Ectodermal cell (in vitro differentiated cells): ENCODE data around the gene ABHD3.
"Not testable (repeated sequence)": the region's sequence is repeated elsewhere in the genome, so short reads cannot be mapped to it uniquely, and the experiment has no call there.

Experiments
- H3K27ac ChIP-seq: 2 replicates; pipeline ENCODE4 v1.7.0; 2013; ENCODE audit warnings: mild to moderate bottlenecking, low read depth, low read length; ENCODE audit not compliant: insufficient read depth, poor library complexity, severe bottlenecking
- H3K27me3 ChIP-seq: 2 replicates; pipeline ENCODE4 v1.7.0; 2013; ENCODE audit warnings: mild to moderate bottlenecking, low read length; ENCODE audit not compliant: insufficient read depth, control insufficient read depth, poor library complexity, severe bottlenecking
- H3K36me3 ChIP-seq: one replicate; pipeline ENCODE4 v1.7.0; 2013; ENCODE audit warnings: low read length; ENCODE audit not compliant: control insufficient read depth, insufficient read depth
- H3K4me1 ChIP-seq: one replicate; pipeline ENCODE4 v1.7.0; 2013; ENCODE audit warnings: low read length; ENCODE audit not compliant: control insufficient read depth, insufficient read depth
- H3K4me3 ChIP-seq: 2 replicates; pipeline ENCODE4 v1.7.0; 2013; ENCODE audit warnings: low read depth, low read length, control low read depth; ENCODE audit not compliant: insufficient read depth
- H3K9me3 ChIP-seq: 2 replicates; pipeline ENCODE4 v1.7.0; 2013; ENCODE audit warnings: mild to moderate bottlenecking, low read length, moderate library complexity; ENCODE audit not compliant: control insufficient read depth
- WGBS, 2 experiments: methylation state at CpG; one replicate each; pipeline ENCODE4 v1.1.7; 2013; ENCODE audit warnings: missing lambda C conversion rate in 2 of 2; 5-methylcytosine and 5-hydroxymethylcytosine counted together

Gene ABHD3

DNA sequence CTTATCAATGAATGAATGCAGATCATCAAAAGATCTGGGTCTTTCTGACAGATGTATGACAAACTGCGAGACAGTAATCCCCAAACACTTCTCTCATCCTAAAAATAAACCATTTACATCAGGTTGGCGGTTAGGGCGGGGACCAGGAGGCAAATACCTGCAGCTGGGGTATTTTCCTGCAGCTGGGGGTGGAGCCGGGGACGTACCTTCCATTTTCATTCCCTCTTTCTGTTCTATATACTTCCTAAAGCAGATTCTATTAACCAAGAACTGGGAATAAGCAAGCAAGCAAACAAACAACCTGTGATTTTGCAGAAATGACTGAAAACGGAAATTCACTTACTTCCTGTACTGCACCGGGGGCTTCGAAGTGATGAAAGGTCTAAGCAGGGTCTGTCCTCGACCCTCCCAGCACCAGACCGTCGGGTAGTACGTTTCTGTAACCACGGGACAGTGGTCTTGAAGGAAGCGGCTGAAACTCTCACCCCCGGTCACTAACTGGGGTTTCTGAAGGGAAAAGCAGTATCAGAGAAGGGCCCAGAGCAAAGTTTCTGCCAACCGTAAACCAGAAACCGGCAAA, 1.2 kb downstream of the ABHD3 start:
- 17 to 18% methylated on average over 17 of the region's 17 CpGs for WGBS, 2 experiments
- no peak overlapping the region for H3K27ac ChIP-seq
- no peaks in the 10 kb centered on the region for H3K36me3 ChIP-seq
- no peaks in the 10 kb centered on the region for H3K4me1 ChIP-seq
- H3K9me3 ChIP-seq: no peaks in the 10 kb centered on the region
- peaks cover 26% of the 10 kb centered on the region for H3K27me3 ChIP-seq
- H3K4me3 ChIP-seq: peak overlapping the region; percentile 82

DNA sequence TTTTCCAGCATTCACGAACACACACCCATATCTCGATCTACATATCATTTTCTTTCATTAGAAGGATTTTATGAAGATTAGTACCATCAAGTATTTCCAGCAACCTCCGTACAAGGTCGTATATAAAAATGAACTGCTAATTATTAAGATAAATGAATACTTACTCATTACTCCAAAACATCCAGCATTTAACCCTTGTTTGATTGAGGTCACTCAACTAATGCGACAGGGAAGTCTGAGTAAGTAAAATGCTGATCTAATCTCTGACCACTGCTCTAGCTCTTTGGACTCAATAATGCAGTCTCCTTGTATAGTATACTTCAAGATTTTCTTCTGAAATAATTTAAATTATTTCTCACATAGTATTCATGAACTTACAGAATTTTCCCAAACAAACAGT, 2.0 kb downstream of the ABHD3 start:
- Histone ChIP-seq H3K27ac (no peak overlapping the region), H3K9me3 (no peaks in the 10 kb centered on the region), H3K4me3 (no peak overlapping the region), H3K27me3 (peaks cover 26% of the 10 kb centered on the region), H3K36me3 (no peaks in the 10 kb centered on the region), H3K4me1 (no peaks in the 10 kb centered on the region)
- WGBS, 2 experiments: 90 to 94% methylated on average over 3 to 4 of the region's 5 CpGs

GRCh38 chr18:21701621-21702020, 3.0 kb downstream of the ABHD3 start:
- WGBS, 2 experiments: 98 to 100% methylated on average over 2 of the region's 2 CpGs
- no peaks in the 10 kb centered on the region for H3K9me3 ChIP-seq
- peaks cover 26% of the 10 kb centered on the region for H3K27me3 ChIP-seq
- H3K36me3 ChIP-seq: no peaks in the 10 kb centered on the region
- no peaks in the 10 kb centered on the region for H3K4me1 ChIP-seq
- H3K27ac ChIP-seq: no peak overlapping the region
- no peak overlapping the region for H3K4me3 ChIP-seq

DNA sequence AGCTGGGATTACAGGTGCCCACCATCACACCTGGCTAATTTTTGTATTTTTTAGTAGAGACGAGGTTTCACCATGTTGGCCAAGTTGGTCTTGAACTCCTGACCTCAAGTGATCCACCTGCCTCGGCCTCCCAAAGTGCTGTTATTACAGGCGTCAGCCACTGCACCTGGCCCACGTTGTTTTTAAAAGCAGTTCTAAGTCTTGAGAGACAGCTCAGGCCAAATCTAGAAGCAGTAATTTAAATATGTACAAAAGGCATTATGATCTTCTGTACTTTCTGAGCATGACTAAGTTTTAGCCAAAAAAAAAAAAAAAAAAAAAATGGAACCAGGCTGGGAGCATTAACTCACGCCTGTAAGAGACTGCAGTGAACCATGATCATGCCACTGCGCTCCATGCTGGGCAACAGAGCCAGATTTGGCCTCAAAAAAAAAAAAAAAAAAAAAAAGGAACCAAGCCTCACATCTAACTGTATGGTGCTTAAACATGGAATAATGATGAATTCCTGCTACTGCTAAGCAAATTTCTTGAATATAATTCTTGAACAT, 4.0 kb downstream of the ABHD3 start:
- 94 to 98% methylated on average over 6 of the region's 6 CpGs for WGBS, 2 experiments
- Histone ChIP-seq H3K27me3 (peaks cover 26% of the 10 kb centered on the region), H3K36me3 (no peaks in the 10 kb centered on the region), H3K9me3 (no peaks in the 10 kb centered on the region), H3K4me1 (no peaks in the 10 kb centered on the region), H3K4me3 (no peak overlapping the region), H3K27ac (no peak overlapping the region)

- no peak overlapping the region for H3K27ac ChIP-seq
- H3K36me3 ChIP-seq: no peaks in the 10 kb centered on the region
- H3K4me1 ChIP-seq: no peaks in the 10 kb centered on the region
- 88 to 95% methylated on average over 2 of the region's 2 CpGs for WGBS, 2 experiments
- H3K9me3 ChIP-seq: no peaks in the 10 kb centered on the region
- no peaks in the 10 kb centered on the region for H3K27me3 ChIP-seq
- H3K4me3 ChIP-seq: no peak overlapping the region
These were observed 11.3 kb downstream of the ABHD3 start for GRCh38 chr18:21693322-21693721.

GRCh38 chr18:21689736-21690135, 14.8 kb downstream of the ABHD3 start:
- H3K4me3 ChIP-seq: no peak overlapping the region
- H3K36me3 ChIP-seq: no peaks in the 10 kb centered on the region
- WGBS, 2 experiments: 100% methylated on average over 1 of the region's 1 CpG; no CpG with 5 or more reads in 1 of the 2 experiments

DNA sequence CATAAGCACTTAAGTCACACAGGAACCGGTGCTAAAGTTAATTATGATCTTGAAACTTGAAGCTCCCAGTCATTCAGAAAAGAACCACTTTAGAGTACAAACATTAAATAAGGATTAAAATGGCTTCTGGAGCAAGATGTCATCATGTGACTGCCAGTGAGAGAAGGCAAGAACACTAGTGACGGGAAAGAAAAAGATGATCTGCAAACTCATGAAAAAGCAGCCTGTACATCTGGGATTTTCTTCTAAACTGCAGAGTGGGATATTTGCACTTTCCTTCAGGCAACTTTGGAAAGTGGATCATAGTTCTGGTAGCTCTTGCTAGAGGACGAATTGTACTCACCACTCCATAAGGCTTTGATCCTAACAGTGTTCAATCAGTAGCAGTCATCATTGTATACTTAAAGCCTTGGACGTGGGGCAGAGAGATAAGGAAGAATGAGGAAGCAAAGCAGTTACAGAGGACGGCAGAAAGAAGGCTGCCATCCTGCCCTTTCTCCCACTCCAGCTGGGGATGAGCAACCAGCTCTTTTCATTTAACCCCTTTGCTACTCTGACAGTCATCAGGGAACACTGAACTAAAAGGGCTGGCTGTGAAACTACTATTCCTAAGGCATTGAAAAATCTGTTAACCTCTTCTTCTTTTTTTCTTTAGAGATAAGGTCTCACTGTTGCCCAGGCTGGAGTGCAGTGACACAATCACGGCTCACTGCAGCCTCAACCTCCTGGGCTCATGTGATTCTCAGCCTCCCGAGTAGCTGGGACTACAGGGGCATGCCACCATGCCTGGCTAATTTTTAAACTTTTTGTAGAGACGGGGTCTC, 18.1 kb downstream of the ABHD3 start:
- H3K4me3 ChIP-seq: no peak overlapping the region
- 77 to 83% methylated on average over 7 to 8 of the region's 8 CpGs for WGBS, 2 experiments

More at GRCh38 chr18:21689736-21690135, 14.8 kb downstream of the ABHD3 start:
- Histone ChIP-seq H3K4me1 (no peaks in the 10 kb centered on the region), H3K27ac (no peak overlapping the region), H3K27me3 (no peaks in the 10 kb centered on the region), H3K9me3 (no peaks in the 10 kb centered on the region)

DNA sequence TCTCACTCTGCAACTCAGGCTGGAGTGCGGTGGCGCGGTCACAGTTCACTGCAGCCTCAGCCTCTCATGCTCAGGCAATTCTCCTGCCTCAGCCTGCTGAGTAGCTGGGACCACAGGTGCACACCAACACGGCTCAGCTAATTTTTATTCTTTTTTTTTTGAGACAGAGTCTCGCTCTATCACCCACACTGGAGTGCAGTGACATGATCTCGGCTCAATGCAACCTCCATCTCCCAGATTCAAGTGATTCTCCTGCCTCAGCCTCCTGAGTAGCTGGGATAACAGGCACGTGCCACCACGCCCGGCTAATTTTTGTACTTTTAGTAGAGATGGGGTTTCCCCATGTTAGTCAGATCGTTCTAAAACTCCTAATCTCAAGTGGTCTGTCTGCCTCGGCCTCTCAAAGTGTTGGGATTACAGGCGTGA, 19.0 kb downstream of the ABHD3 start:
- H3K4me3 ChIP-seq, H3K4me1 ChIP-seq, H3K27me3 ChIP-seq, H3K27ac ChIP-seq, H3K36me3 ChIP-seq, H3K9me3 ChIP-seq: not testable (repeated sequence)
- 90 to 91% methylated on average over 12 of the region's 12 CpGs for WGBS, 2 experiments

More for the DNA sequence above, 18.1 kb downstream of the ABHD3 start:
- Histone ChIP-seq H3K36me3 (no peaks in the 10 kb centered on the region), H3K4me1 (no peaks in the 10 kb centered on the region), H3K27ac (no peak overlapping the region), H3K27me3 (no peaks in the 10 kb centered on the region), H3K9me3 (no peaks in the 10 kb centered on the region)

- Histone ChIP-seq H3K4me1 (no peaks in the 10 kb centered on the region), H3K9me3 (no peaks in the 10 kb centered on the region), H3K4me3 (no peak overlapping the region), H3K27me3 (no peaks in the 10 kb centered on the region), H3K36me3 (no peaks in the 10 kb centered on the region), H3K27ac (no peak overlapping the region)
- WGBS, 2 experiments: 100% methylated on average over 1 of the region's 2 CpGs
These were observed 19.8 kb downstream of the ABHD3 start for GRCh38 chr18:21684731-21685130.

DNA sequence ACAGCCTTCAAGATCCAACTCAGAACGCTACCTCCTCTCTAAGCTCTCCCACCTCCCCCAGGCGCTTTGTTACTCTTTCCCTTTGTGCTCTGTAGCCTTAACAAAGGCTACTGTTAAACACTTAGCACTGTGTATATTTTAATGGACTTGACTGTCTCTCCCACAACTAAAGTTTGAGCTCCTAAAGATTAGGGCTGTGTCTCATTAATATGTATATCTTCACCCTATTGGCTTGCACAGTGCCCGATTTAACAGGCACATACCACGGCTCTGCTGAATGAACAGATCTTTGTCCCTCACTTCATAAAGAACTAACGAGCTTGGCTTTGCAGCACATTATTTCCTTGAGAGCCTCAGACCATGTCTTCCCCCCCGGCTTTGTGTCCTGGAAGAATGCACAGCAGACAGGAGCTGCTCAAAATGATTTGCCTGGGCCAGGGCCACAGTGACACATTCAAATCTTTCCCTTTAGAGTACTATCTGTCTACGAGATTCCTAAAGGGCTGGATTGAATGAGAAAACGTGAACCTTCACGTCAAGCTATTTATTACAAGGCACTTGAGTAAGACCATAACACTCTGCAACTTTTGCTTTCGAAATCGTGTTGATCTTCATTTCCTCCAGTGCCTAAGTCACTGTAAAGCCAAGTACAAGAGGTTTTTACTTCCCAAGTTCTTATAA, 22.1 kb downstream of the ABHD3 start:
- Histone ChIP-seq H3K27ac (peak overlapping the region; percentile 3), H3K4me3 (no peak overlapping the region)
- 64 to 68% methylated on average over 11 of the region's 11 CpGs for WGBS, 2 experiments

More for the DNA sequence above, 22.1 kb downstream of the ABHD3 start:
- Histone ChIP-seq H3K9me3 (no peaks in the 10 kb centered on the region), H3K4me1 (no peaks in the 10 kb centered on the region), H3K27me3 (no peaks in the 10 kb centered on the region), H3K36me3 (no peaks in the 10 kb centered on the region)
